HepG2 (cell line): ENCODE data around the gene EPN2. TPM values are rescaled to one million over a fixed set of nuclear protein-coding genes. Genes with fewer than 3 reads are reported as not detected.

ENCODE experiments used
- AHDC1 ChIP-seq: sonication (generic); formaldehyde crosslinking; IDR thresholded peaks from 2 replicates; pipeline ENCODE4 v1.5.1; 2020; ENCODE audit warnings: mild to moderate bottlenecking, missing genetic modification reagents, borderline replicate concordance
- ATF6 ChIP-seq: sonication (generic); formaldehyde crosslinking; conservative IDR thresholded peaks from 2 replicates; pipeline ENCODE4 v1.4.0; 2020; ENCODE audit warnings: missing genetic modification reagents
- ATF7 ChIP-seq, 2 experiments: fragments of 450-650 bp in 1 of 2; sonication (generic) in 1 of 2; formaldehyde crosslinking in 1 of 2; IDR thresholded peaks; 2 replicates each; pipeline versions ENCODE4 v1.4.0 to v1.6.1; 2016 to 2020; ENCODE audit warnings: antibody characterized with exemption in 1 of 2, mild to moderate bottlenecking in 1 of 2, missing genetic modification reagents in 1 of 2
- ISX ChIP-seq: sonication (generic); formaldehyde crosslinking; conservative IDR thresholded peaks from 2 replicates; pipeline ENCODE4 v1.5.0; 2020; ENCODE audit warnings: missing genetic modification reagents
- KDM1A ChIP-seq: IDR thresholded peaks from 2 replicates; pipeline ENCODE4 v1.6.1; 2016; ENCODE audit warnings: missing compliant biosample characterization
- KDM5A ChIP-seq: fragments of 200-600 bp; sonication (generic); IDR thresholded peaks from 2 replicates; pipeline ENCODE4 v1.7.0; 2018; ENCODE audit warnings: antibody characterized with exemption, mild to moderate bottlenecking, low read length, borderline replicate concordance
- NFE2L2 ChIP-seq: fragments of 150-350 bp; IDR thresholded peaks from 2 replicates; pipeline ENCODE4 v1.6.1; 2014; ENCODE audit warnings: low read length
- NFYC ChIP-seq: IDR thresholded peaks from 2 replicates; pipeline ENCODE4 v1.6.1; 2016; ENCODE audit warnings: missing genetic modification reagents, missing compliant biosample characterization
- POLR2G ChIP-seq: fragments of 200-400 bp; formaldehyde crosslinking; IDR thresholded peaks from 2 replicates; pipeline ENCODE4 v1.6.1; 2018; ENCODE audit warnings: mild to moderate bottlenecking, low read depth, low read length, moderate library complexity
- ZNF407 ChIP-seq: sonication (generic); formaldehyde crosslinking; IDR thresholded peaks from one replicate; pipeline ENCODE4 v1.5.1; 2020; ENCODE audit warnings: mild to moderate bottlenecking, missing genetic modification reagents; ENCODE audit errors: not compliant biosample characterization
- ZNF605 ChIP-seq: sonication (generic); formaldehyde crosslinking; IDR thresholded peaks from 2 replicates; pipeline ENCODE4 v1.8.0; 2022; ENCODE audit warnings: mild to moderate bottlenecking, missing genetic modification reagents
- ZNF747 ChIP-seq: sonication (generic); formaldehyde crosslinking; IDR thresholded peaks from 2 replicates; pipeline ENCODE4 v1.8.1; 2023; ENCODE audit warnings: missing genetic modification reagents, mild to moderate bottlenecking, borderline replicate concordance
- polyA plus RNA-seq, 8 experiments: library from polyadenylated mRNA; depleted of rRNA in 3 of 8; stranded (reverse) in 7 of 8; unstranded in 1 of 8; fragments of >200 nt; fragmentation: Illumina TruSeq in 4 of 8; extraction: Trizol in 4 of 8; gene quantifications; 2 replicates each; pipeline versions ENCODE4 v1.2.1 to v1.2.3, GENCODE V29; 2011 to 2016; ENCODE audit warnings: low read depth in 4 of 8, missing spikeins in 1 of 8, mixed read lengths in 1 of 8; ENCODE audit not compliant: insufficient read depth in 1 of 8
- total RNA-seq, 5 experiments: library from RNA; depleted of rRNA; stranded (reverse); fragments of >200 nt; fragmentation: Illumina TruSeq; extraction: Trizol; gene quantifications; 2 replicates each; pipeline ENCODE4 v1.2.3, GENCODE V29; 2016; ENCODE audit warnings: low read depth in 1 of 5

EPN2 gene
- total and polyA plus RNA-seq, 2 of the 13 experiments (the other 11 are each of a cell fraction or from before 2014, with no cell fraction given) = 7.8 to 19.2 TPM

- TF ChIP-seq ZNF407 (CRISPR knock-in tag) (peak; percentile 79), ZNF747 (CRISPR knock-in tag) (no peak), ATF7 (IDR thresholded peaks at IDR 0.05) (no peak), ATF7 (CRISPR knock-in tag; IDR thresholded peaks at IDR 0.05) (no peak), AHDC1 (CRISPR knock-in tag) (no peak), KDM1A (CRISPR knock-in tag) (no peak), POLR2G (peak; percentile 70), NFE2L2 (no peak), NFYC (CRISPR knock-in tag) (peak; percentile 23; the same call in 1 of the 2 replicates), KDM5A (no peak), ATF6 (CRISPR knock-in tag) (no peak), ISX (CRISPR knock-in tag) (no peak), ZNF605 (CRISPR knock-in tag) (peak; percentile 71; the same call in 1 of the 2 replicates)
Observed at GRCh38 chr17:19336938-19337711, 100.0 kb downstream of the EPN2 start (continued).
